PC-3 (cell line): Measurements from ENCODE around the gene CEMP1.

Source experiments
- CTCF ChIP-seq: fragments of 300-600 bp; sonication (generic); conservative IDR thresholded peaks from 2 replicates; pipeline ENCODE4 v1.5.1; 2017; ENCODE audit warnings: antibody characterized with exemption, low read depth, mild to moderate bottlenecking, low read length
- EZH2phosphoT487 ChIP-seq: fragments of 300-600 bp; sonication (generic); IDR thresholded peaks from 2 replicates; pipeline ENCODE4 v1.6.1; 2018; ENCODE audit warnings: mild to moderate bottlenecking, antibody characterized with exemption, low read length, borderline replicate concordance

DNA sequence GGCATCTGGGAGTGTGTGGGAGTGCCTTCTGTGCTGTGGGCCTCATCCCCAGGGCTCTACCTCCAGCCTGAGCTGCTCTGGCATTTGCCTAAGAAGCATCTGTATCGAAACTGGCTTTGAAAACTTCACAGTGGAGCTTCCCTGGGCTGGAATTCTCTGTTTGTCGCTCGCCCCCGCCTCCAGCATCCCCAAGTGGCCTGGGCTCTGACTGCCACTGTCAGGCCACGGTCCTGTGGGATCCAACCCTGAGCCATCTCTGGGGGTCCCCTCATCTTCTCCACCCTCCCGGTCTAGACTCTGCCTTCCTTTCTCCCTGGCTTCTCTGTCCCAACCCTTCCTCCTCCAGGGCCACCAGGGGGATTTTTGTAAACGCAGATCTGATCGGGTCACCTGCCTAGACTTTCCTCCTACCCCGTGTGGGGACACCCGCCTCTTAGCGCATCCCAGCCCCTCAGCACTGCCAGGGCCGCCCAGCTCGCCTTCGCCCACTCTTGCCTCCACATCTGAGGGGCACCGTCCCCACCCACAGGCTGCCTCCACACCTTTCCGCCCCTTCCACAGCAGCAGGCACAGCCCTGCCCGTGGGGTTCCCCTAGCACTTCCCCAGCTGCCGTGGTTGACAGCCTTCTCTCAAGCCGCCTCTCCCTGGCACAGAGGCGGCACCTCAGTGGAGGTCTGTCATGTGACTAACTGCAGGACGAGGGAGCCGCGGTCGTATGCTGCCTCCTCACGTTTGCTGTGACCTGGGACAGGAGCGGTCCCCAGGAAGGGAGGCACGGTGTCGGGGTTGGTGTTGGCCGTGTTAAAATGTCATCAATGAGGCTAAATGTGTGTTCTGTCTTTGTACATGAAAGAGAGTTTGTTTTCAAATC, 44.3 kb downstream of the CEMP1 start:
- TF ChIP-seq CTCF (no peak), EZH2phosphoT487 (no peak)
